ENCODE measurements around the gene NISCH.

DNA sequence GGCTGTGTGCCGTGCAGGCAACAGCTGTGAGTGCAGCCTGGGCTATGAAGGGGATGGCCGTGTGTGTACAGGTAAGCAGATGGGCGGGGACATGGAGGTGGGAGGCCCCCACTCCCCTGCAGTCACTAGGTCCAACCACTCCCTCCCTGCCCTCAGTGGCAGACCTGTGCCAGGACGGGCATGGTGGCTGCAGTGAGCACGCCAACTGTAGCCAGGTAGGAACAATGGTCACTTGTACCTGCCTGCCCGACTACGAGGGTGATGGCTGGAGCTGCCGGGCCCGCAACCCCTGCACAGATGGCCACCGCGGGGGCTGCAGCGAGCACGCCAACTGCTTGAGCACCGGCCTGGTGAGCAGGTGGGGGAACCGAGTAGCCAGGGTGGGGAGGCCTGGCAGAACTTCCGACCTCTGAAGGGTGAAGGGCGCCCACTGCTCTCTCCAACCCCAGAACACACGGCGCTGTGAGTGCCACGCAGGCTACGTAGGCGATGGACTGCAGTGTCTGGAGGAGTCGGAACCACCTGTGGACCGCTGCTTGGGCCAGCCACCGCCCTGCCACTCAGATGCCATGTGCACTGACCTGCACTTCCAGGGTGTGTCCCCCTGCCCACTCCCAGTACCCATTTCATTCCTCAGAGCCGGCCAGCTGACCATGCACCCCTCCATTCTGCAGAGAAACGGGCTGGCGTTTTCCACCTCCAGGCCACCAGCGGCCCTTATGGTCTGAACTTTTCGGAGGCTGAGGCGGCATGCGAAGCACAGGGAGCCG, 66.7 kb downstream of the NISCH start:
- TF ChIP-seq, protein P1, sequence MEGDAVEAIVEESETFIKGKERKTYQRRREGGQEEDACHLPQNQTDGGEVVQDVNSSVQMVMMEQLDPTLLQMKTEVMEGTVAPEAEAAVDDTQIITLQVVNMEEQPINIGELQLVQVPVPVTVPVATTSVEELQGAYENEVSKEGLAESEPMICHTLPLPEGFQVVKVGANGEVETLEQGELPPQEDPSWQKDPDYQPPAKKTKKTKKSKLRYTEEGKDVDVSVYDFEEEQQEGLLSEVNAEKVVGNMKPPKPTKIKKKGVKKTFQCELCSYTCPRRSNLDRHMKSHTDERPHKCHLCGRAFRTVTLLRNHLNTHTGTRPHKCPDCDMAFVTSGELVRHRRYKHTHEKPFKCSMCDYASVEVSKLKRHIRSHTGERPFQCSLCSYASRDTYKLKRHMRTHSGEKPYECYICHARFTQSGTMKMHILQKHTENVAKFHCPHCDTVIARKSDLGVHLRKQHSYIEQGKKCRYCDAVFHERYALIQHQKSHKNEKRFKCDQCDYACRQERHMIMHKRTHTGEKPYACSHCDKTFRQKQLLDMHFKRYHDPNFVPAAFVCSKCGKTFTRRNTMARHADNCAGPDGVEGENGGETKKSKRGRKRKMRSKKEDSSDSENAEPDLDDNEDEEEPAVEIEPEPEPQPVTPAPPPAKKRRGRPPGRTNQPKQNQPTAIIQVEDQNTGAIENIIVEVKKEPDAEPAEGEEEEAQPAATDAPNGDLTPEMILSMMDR (IDR thresholded peaks at IDR 0.05), result no peak
- no peak for TF ChIP-seq POLR2A (IDR thresholded peaks at IDR 0.05)

Data from testis (tissue), 2 donors.